ENCODE data around the gene CLEC2A.

DNA sequence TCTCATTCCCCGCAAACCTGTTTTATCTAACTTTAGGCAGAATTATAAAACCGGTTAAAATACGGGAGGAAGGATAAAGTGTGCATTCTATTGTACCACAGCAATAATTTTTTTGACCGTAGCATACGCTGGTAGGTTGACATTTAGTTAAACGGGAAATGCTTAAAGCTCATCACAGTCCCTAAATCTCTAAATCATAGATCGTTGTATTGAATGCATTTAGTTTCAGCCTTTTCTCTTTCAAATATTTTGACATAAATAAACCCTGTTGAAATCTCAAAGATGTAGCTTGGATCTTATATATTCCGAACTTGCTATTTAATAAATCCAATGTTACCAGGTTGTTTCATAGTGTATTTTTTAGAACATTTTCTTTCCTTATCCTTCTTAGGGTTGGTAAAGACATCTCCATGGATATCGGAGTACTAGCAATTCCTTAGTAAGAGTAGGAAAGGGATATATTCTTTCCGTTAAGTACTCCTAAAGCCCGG is 63.8 kb downstream of the CLEC2A start:
- TF ChIP-seq, protein P1, sequence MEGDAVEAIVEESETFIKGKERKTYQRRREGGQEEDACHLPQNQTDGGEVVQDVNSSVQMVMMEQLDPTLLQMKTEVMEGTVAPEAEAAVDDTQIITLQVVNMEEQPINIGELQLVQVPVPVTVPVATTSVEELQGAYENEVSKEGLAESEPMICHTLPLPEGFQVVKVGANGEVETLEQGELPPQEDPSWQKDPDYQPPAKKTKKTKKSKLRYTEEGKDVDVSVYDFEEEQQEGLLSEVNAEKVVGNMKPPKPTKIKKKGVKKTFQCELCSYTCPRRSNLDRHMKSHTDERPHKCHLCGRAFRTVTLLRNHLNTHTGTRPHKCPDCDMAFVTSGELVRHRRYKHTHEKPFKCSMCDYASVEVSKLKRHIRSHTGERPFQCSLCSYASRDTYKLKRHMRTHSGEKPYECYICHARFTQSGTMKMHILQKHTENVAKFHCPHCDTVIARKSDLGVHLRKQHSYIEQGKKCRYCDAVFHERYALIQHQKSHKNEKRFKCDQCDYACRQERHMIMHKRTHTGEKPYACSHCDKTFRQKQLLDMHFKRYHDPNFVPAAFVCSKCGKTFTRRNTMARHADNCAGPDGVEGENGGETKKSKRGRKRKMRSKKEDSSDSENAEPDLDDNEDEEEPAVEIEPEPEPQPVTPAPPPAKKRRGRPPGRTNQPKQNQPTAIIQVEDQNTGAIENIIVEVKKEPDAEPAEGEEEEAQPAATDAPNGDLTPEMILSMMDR (IDR thresholded peaks at IDR 0.05 in 4 of 5, conservative IDR thresholded peaks at IDR 0.05 in 1 of 5), result no peak
- no peak for TF ChIP-seq POLR2A (IDR thresholded peaks at IDR 0.05)
